HG03039 (cell line): ENCODE data around the gene UBE2L3.

Experiments
- ATAC-seq: cut with Tn5 transposase; IDR thresholded peaks from one replicate; pipeline ENCODE4 v1.9.1; 2021; ENCODE audit warnings: mild to moderate bottlenecking, moderate library complexity; ENCODE audit not compliant: unreplicated experiment

The UBE2L3 gene

GRCh38 chr22:21669026-21669425 lies 101.5 kb downstream of the UBE2L3 start:
- ATAC-seq, result no peak

GRCh38 chr22:21672107-21672629 lies 104.7 kb downstream of the UBE2L3 start:
- no peak for ATAC-seq
